ENCODE measurements around the gene ZNF90.
"Not testable (repeated sequence)": the region's sequence is repeated elsewhere in the genome, so short reads cannot be mapped to it uniquely, and the experiment has no call there.

Gene ZNF90

DNA sequence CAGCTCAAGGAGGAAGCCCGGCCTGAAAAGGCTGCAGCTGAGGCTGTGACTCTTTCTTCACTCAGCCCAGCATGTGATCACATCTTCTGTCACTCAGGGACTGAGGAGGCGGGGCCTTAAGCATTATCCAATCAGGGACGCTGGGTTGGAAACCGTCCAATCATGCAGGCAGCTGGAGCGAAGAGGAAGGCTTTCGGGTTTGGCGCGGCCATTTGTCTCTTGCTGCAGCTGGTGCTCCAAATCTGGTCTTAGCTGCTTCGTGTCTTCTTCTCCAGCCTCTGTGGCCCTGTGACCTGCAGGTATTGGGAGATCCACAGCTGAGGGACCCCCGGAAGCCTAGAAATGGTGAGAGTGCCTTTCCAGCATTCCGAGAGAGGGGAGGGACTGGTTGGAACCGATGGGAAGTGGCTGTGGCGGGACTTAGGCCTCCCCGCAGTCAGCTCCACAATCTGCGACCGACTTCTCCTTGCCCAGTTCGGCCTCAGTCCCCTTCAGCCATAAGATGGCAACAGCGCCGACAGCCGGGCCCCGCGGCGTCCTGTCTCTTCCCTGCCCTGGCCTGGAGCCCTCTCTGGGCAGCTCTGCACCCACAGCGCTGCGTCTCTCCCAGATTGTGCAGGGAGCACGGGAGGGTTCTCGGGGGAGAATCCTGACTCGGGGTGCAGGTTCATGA is at the start of gene ZNF90:
TSS of gene ZNF90 (plus strand) at position 210 of the 673 bp plus-strand sequence. CDS start at position 343, 133 bp downstream.
- DNase-seq, result peak; percentile 85

DNA sequence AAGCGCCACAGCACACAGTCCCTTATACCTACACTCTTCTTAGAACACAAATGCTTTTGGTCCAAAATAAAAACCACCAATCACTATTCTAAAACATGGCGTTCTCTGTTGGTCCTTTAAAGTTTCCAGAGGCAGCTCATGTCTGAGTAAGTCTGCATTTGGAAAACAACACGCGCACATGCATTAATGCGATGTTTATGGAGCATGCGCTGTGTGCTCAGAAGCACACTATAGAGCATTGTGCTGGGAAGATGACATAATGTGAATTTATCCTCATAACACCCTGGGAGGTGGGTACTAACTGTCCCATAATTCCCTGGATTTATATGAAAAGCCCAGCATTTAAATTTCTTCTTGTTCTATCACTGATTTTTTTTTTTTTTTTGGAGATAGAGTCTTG is 49.2 kb upstream of the ZNF90 start:
- no peak for DNase-seq

DNA sequence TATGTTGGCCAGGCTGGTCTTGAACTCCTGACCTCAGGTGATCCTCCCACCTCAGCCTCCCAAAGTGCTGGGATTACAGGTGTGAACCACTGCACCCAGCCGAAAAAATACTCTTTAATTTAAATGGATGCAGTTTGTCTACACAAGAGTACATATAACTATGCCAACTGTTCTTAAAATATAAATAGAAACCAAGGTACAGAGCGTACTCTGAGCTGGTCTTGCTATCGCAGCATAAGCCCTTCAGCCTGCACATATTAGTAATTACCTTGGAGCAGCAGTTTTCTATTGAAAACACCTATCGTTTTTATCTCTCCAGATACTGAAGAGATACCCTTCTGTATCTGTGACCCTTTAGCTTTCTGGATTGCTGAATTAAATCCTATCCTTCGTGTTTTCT is 41.9 kb upstream of the ZNF90 start:
- DNase-seq, result no peak

DNA sequence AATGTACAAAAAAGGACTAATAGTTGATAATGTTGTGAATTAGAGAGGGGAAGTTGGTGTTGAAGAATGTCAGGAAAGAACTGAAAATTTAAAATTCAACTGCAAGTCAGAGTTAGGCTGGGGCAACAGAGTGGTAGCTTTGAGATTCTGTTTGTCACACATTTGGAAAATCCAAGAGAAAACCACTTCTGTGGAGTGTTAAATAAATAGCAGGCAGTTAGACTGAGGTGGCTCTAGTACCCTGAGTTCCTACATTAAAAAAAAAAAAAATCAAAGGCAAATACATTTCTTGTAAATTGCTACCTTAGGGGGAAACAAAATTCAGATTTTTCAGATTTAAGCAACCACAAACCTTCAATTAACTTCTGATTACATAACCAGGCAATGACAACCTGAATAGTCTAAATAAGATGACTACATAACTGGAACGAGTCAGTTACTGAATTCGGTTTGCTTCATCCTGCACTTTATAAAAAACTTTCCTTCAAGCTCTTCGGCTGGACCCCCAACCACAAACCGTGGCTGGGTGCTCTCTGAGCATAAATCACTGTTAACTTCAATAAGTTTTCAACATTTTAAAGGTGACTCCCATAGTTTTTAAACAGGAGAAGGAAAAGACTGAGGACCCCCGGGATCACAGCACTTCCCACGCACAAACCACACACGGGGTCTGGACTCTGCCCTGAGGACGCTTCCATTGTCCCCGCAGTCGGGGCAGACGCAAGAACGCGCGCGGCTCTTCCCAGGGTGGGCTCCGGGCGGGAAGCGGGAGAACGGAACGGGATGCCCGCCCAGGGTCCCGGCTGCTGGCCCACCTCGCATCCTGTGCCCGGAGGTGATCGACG is 39.2 kb upstream of the ZNF90 start:
- DNase-seq, result no peak

DNA sequence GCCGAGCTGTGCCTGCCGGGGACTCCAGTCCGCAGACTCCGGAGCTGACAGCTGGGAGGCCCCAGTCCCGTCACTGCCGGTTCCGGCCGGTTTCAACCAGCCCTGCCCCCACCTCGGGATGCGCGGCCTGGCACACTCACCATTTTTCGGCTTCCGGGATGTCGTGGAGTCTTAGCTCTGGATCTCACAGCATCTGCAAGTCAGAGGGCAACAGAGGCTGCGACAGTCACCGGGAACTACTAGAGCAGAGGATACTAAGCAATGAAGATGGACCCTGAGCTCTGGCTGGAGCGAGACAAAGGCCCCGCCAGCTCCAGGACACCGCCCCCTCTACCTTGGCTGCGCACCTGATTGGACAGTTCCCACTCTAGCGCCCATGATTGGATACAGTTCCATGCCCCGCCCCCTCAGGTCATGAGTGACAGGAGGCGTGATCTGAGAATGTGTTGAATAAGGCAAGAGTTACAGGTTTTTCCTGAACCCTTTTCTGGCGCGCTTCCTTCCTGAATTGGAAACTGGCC is 38.5 kb upstream of the ZNF90 start, which contains the start of gene ZNF682:
TSS of gene ZNF682 (minus strand) at position 303 of the 521 bp plus-strand sequence. CDS start at position 143, 160 bp downstream.
- DNase-seq, result peak; percentile 95

DNA sequence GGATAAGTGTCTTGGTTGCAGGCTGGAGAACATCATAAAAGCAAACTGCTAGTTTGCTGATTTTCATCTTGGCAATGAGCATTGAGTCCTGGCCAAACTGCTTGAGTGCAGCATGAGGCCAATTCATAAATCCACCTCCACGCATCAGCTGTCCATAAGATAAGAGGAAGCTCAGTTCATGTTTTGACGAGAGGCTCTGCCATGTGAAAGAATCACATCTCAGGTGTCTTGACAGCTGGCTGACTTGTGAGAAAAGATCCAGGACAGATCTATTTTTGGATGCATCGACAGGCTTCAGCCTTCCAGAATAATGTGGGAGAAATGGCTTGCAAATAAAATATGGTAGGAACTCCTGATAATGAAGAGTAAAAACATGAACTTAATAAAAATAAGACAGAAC is 33.1 kb upstream of the ZNF90 start:
- DNase-seq, result no peak

DNA sequence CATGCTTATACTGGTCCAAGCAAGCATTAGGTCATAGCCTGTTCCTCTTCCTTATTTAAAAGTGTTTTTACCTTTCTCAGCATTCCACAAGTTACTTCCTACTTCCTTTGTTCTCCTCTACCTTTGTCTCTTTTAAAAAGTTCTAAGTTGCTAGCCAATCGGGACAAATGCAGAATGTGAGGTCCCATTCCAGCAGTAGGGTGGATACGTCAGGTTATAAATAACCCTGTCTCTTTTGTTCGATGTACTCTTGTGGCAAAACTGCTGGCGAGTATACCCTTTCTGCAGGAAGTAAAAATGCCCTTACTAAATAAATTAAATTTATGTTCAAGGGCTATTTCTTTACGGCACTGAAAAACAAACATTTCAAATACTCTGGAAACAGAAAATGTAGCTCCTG is 32.1 kb upstream of the ZNF90 start:
- not testable (repeated sequence) for DNase-seq

DNA sequence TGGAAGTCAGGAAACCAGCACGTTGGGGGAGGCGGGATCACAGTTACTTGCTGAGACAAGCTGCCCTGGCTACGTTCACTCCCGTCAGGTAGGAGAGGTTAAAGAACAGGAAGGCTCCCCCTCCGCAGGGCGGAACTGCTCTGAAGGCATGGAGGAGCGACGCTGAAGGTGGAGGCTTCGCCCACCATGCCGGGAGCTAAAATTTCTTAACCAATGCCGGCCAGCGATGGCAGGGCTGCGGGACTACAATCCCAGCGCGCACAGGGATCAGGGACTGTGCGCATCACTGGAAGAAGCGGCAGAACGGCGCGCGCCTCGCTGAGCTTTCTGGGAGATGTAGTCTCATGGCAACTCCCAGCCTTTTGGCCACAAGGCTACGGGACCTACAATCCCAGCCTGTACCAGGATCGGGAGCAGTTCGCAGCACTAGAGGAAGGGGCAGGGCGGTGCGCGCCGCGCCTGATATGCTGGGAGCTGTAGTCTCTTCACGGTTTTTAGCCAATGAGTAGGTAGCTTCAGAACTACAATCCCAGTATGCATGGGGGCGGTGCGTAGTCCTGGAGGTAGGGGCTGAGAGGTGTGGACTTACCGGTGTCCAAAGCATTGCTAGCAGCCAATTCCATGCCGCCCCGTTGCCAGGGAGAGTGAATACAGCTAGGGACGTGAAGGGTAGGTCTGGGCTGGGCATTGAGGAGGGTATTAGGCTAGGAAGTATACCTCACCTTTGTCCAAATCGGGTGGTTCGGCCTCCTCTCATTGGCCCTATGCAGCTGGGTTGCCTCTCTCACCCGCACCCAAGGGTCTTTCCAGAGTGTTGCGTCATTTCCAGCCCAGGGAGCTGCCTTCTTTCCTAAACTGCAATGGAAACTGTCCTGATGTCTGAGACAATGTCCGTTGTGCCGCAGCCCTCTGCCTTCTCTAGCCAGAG is 25.7 kb upstream of the ZNF90 start:
- DNase-seq, result peak; percentile 67

DNA sequence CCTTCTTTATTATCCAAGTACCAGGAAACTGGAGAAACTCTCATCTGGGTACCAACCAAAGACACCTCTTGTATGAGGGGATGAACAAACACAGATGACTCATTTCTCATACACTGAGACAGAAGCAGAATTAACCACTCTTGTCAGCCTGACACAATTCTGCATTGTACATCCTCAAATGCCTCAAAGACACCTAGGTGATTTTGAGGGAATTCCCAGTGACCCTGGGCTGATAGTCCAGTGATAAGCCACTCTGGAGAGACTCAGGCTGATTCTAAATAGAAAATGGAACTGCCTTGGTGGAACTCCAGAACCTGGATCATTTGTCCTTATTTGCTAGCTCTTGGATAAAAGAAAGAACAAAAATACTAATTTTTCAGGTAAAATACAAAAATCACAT is 19.1 kb upstream of the ZNF90 start:
- not testable (repeated sequence) for DNase-seq

DNA sequence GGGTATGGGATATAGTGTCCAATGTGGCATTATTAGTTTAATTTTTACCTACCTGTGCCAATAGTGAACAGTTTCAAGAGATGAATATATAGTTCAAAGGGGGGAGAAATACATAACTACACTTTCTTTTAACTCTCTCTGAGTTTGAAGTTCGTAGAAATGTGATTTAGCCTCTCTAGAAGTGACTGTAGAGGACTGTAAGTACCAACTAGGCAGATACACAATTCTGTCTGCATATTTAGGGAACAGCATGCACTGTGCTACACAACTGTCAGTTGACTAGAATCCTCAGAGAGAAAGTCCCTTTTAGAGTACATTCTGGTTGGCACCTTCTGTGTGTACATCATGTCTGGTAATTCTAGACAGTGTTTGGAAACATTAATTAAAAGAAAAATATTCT is 17.5 kb upstream of the ZNF90 start:
- DNase-seq, result no peak

DNA sequence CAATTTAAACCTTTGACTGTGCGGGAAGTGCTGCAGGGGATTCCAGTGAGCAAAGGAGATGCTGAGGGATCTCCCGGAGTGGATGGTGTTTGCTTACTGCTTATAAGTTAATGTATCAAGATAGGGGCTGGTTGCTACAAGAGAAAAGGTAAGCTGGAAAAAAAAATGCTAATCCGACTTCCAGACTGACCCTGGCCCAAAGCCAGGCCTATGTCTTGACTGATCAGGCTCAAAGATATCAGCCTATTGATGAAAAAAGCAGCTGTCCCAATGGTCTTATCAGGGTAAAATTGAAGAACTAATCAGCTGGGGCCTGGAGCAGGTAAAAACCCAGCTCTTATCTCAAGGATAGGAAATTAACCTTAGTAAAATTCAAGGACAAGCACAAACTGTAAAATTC is 10.9 kb upstream of the ZNF90 start:
- DNase-seq, result no peak

DNA sequence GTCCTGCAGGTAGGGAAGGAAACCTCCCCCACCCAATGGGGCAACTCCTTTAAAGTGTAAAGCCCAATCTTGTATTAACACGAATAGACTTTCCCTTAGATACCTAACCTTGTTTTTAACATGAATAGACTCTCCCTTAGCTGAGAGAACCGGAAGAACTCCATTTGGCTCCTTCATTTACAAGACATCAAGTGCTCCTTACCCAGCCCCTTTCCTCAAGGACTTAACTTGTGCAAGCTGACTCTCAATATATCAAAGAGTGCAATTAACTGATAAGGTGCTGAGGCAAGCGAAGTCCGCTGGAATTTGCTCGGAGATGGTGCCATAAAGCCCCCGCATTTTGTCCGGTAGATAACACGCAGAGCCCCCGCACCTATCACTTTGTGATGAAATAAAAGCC is 9.9 kb upstream of the ZNF90 start:
- no peak for DNase-seq

DNA sequence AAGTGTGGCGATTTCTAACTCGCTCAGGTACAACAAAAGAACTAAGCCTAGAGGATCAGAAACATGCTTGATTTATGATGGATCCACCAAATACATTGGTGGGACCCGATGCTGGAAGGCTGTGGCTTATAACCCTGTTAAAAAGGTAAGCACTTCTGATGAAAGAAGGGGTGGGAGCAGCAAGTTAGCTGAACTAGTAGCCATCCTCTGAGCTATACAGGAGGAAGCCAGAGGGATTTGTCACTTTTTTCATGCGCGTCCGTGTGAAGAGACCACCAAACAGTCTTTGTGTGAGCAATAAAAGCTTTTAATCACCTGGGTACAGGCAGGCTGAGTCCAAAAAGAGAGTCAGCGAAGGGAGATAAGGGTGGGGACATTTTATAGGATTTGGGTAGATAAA is 9.2 kb upstream of the ZNF90 start:
- DNase-seq, result not testable (repeated sequence)

DNA sequence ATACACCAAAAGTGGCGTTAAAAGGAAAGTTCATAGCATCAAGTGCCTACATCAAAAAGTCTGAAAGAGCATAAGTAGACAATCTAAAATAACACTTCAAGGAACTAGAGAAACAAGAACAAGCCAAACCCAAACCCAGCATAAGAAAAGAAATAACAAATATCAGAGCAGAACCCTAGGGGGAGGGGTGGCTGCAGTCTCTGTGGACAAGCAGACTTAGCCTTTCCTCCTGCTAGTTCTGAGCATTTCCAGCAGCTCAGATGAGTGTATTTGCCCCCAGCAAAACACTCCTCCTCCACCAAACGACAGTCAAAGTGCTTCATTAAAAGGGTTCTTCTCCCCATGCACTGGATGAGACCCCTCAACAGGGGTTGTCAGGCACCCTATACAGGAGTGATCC is 7.1 kb upstream of the ZNF90 start:
- no peak for DNase-seq

DNA sequence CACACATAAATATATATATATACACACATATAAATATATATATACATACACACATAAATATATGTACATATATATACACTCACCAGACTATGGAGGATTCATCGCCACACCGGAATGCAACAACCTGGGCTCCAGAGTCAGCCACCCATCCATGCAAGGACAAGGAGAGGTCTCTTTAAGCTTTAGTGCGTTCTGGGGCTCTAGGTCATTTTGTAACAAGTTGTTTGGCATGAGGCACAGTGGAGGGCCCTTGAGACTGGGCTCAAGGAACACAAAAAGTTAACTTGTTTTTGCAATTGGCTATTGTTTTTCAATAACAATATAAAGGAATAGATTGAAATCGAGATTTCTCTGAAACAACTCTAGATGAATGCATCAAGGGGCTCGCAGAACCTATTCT is 4.9 kb upstream of the ZNF90 start:
- no peak for DNase-seq

DNA sequence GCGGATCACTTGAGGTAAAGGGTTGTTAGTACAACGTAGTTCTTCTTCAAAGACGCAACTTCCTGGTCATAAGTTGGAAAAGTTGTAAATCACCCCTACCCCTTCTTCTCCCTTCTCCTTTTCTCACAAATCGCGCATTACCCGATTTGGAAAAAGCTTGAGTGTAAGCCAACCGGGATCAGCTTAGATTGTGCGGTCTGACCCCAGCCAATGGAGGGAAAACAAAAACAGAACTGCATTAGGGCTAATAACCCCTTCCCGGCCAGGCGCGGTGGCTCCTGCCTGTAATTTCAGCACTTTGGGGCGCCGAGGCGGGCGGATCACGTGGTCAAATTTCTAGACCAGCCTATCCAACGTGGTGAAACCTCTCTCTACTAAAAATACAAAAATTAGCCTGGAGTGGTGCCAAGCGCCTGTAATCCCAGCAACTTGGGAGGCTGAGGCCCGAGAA is 806 bp downstream of the ZNF90 start:
- peak; percentile 2 for DNase-seq

DNA sequence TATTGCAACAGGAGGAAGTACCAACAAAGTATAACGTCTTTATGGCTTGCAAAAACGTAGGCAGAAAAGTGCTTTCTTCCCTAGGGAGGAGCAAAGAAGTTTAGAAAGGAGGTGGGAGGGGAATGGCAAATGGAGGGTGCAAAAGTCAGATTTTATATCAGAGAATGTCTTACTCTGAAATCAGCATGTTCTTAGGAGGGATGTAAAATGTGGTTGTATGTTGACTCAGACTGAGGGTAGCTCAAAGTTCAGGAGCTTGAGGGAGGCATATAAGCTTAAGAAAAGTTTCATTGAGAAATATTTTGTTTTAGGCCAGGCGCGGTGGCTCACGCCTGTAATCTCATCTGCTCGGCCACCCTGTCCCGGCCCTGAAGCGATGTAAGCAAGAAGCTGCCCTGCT is 1.7 kb downstream of the ZNF90 start:
- no peak for DNase-seq

DNA sequence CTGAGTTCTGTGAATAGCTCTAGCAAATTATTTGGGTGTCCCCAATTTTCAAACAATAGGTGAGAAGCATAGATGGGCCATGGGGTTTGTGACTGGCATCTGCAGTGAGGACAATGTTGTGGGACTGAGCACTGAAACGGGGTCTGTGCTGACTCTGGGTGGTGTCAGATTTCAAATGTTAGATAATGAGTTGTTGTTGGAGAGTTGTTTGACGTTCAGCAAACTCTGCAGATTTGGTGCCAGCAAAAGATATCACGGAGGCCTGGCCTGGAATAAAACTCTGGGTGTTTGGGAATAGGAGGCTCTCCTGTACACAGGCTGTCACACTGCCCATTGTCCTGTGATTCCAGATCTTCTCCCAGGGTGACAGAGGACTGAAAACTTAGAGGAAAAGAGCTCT is 2.9 kb downstream of the ZNF90 start:
- no peak for DNase-seq

DNA sequence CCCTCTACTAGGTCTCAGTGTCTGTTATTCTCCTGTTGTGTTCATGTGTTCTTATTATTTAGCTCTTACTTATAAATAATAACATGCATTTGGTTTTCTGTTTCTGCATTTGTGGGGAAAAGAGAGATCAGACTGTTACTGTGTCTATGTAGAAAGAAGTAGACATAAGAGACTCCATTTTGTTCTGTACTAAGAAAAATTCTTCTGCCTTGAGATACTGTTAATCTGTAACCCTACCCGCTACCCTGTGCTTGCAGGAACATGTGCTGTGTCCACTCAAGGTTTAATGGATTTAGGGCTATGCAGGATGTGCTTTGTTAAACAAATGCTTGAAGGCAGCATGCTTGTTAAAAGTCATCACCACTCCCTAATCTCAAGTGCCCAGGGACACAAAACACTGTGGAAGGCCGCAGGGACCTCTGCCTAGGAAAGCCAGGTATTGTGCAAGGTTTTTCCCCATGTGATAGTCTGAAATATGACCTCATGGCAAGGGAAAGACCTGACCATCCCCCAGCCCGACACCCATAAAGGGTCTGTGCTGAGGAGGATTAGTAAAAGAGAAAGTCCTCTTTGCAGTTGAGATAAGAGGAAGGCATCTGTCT is 4.5 kb downstream of the ZNF90 start:
- DNase-seq, result not testable (repeated sequence)

DNA sequence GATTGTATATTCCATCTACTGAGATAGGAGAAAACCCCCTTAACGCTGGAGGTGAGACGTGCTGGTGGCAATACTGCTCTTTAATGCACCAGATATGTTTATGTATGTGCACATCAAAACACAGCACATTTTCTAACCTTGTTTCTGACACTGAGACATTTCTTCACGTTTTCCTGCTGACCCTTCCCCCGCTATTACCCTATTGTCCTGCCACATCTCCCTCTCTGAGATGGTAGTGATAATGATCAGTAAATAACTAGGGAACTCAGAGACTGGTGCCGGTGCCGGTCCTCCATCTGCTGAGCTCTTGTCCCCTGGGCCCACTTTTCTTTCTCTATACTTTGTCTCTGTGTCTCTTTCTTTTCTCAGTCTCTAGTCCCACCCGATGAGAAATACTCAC is 5.1 kb downstream of the ZNF90 start:
- DNase-seq, result not testable (repeated sequence)

DNA sequence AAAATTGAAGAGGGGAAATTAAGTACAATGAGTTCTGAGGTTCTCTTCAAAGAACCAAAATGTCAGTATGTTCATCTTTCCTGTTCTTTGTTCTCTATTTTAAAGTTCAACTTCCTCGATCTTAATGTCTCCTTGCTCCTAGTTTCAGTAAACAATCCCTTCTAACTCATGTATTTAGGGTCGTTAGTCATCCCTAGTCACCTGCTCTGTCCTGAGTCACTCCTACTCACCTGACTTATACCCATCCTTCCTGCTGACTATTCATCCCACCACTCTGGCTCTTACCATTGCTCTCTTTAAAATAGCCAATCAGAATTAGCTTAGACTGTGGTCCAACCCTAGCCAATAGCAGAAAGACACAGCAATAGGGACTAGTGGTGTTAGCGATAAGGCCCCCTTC is 24.3 kb downstream of the ZNF90 start:
- DNase-seq, result no peak

DNA sequence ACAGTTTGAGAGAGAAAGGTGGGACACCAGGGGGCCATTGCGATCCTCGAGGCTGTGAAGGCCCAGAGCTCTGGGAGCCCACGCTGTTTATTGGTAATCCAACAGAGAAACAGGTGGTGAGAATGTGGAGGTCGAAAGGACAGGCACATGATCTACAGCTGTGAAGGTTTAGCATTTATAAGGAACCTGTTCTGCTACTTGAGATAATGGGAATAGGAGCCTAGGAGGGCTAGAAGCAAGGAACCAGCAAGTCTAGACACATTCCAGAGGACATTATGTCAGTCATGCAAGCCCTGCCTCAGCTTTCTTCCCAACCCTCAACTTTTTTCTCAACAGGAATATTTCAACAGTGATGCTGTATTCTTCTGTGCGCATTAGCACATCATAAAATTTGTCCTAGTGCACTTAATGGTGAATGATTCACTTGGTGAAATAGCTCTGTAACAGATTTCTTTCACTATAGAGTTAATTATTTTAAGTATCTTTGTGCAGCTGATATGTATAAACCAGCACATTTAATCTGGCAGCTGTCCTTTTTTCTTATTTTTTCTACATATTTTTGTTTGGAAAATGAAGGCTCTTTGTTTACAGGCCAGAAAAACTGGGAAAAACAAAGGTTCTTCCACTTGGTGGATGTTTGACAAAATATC is 25.4 kb downstream of the ZNF90 start:
- no peak for DNase-seq
